HepG2 (cell line): ENCODE measurements around the gene TOMM6. TPM values are rescaled to one million over a fixed set of nuclear protein-coding genes. Genes with fewer than 3 reads are reported as not detected.
"Not testable (repeated sequence)": the region's sequence is repeated elsewhere in the genome, so short reads cannot be mapped to it uniquely, and the experiment has no call there.

Experiments used
- ATAC-seq: fragments of 200-7000 bp; cut with Tn5 transposase; 3 replicates; pipeline ENCODE4 v1.9.1; 2020; ENCODE audit warnings: mild to moderate bottlenecking, moderate library complexity
- BruUV-seq: library from RNA; stranded (reverse); fragments of 400-500 nt; replicated peaks from 2 replicates; lab custom pipeline; 2021; lab: Mats Ljungman, UMichigan
- CTCF ChIA-PET: fragments of 300-600 bp; formaldehyde crosslinking; extraction: SDS; loops from one replicate; lab custom pipeline; 2021; ENCODE audit warnings: low total read pairs, inconsistent platforms, low intra/inter-chr PET ratio; lab: Yijun Ruan, JAX
- POLR2A ChIA-PET: fragments of 350-600 bp; sonication (Branson Sonifier 250); formaldehyde crosslinking; loops from one replicate; lab custom pipeline; 2020; ENCODE audit warnings: antibody characterized with exemption, inconsistent platforms; lab: Yijun Ruan, JAX
- DNase-seq: peaks from one replicate; pipeline ENCODE4 v3.0.0-alpha.2; 2015; ENCODE audit warnings: low spot score
- FAIRE-seq: peaks from 3 replicates; lab custom pipeline; 2011; peaks lifted over from hg19 to GRCh38; lab: Jason Lieb, UNC
- H2AFZ ChIP-seq: one replicate; pipeline ENCODE4 v1.6.1; 2011; ENCODE audit warnings: low read length, inconsistent platforms
- H3K27ac ChIP-seq: fragments of 300-600 bp; 3 replicates; pipeline ENCODE4 v1.8.0; 2011; ENCODE audit warnings: mixed run types, mild to moderate bottlenecking, mixed read lengths, low read length, inconsistent platforms; ENCODE audit not compliant: insufficient read depth; ENCODE audit errors: extremely low read length
- H3K27me3 ChIP-seq, 2 experiments: fragments of 200-600 bp in 1 of 2; 2 replicates in 1 of 2; 3 replicates in 1 of 2; pipeline versions ENCODE4 v1.6.0 to v1.8.0; 2011; ENCODE audit warnings: low read length in 2 of 2, mild to moderate bottlenecking in 2 of 2, moderate library complexity in 2 of 2, inconsistent platforms in 1 of 2; ENCODE audit not compliant: insufficient read depth in 2 of 2, control insufficient read depth in 1 of 2
- H3K36me3 ChIP-seq, 2 experiments: fragments of 200-600 bp in 1 of 2; replicated peaks in 1 of 2; 2 replicates in 1 of 2; 3 replicates in 1 of 2; pipeline versions ENCODE4 v1.5.1 to v1.8.0; 2011; ENCODE audit warnings: low read length in 2 of 2, inconsistent platforms in 1 of 2; ENCODE audit not compliant: insufficient read depth in 2 of 2, control insufficient read depth in 1 of 2
- H3K4me1 ChIP-seq: 2 replicates; pipeline ENCODE4 v1.5.1; 2012; ENCODE audit warnings: low read length, inconsistent platforms; ENCODE audit not compliant: insufficient read depth
- H3K4me2 ChIP-seq: 2 replicates; pipeline ENCODE4 v1.6.0; 2011; ENCODE audit warnings: low read depth, low read length, inconsistent platforms
- H3K4me3 ChIP-seq, 3 experiments: fragments of 200-600 bp in 1 of 3; sonication (generic), shearing (Covaris generic) in 1 of 3; replicated peaks in 1 of 3; 2 replicates each; pipeline ENCODE4 v1.5.1; 2011 to 2016; ENCODE audit warnings: low read length in 3 of 3, inconsistent platforms in 2 of 3, low read depth in 2 of 3, mild to moderate bottlenecking in 2 of 3, control low read depth in 1 of 3, mixed read lengths in 1 of 3; ENCODE audit not compliant: insufficient read depth in 1 of 3
- H3K79me2 ChIP-seq: one replicate; pipeline ENCODE4 v1.6.1; 2011; ENCODE audit warnings: low read length, inconsistent platforms; ENCODE audit not compliant: insufficient read depth
- H3K9ac ChIP-seq: 2 replicates; pipeline ENCODE4 v1.6.0; 2011; ENCODE audit warnings: mild to moderate bottlenecking, low read depth, low read length, inconsistent platforms; ENCODE audit not compliant: insufficient read depth
- H3K9me3 ChIP-seq: 2 replicates; pipeline ENCODE4 v1.5.1; 2012; ENCODE audit warnings: mild to moderate bottlenecking, low read length
- H4K20me1 ChIP-seq: 2 replicates; pipeline ENCODE4 v1.6.0; 2011; ENCODE audit warnings: inconsistent platforms, mild to moderate bottlenecking, low read length, moderate library complexity; ENCODE audit not compliant: insufficient read depth
- ARNTL ChIP-seq: sonication (generic); formaldehyde crosslinking; IDR thresholded peaks from 2 replicates; pipeline ENCODE4 v1.4.0; 2020; ENCODE audit warnings: mild to moderate bottlenecking, missing genetic modification reagents
- CREM ChIP-seq, 2 experiments: sonication (generic) in 1 of 2; formaldehyde crosslinking in 1 of 2; IDR thresholded peaks; 2 replicates each; pipeline versions ENCODE4 v1.4.0 to v1.6.1; 2016 to 2020; ENCODE audit warnings: antibody characterized with exemption in 1 of 2, mild to moderate bottlenecking in 1 of 2, missing genetic modification reagents in 1 of 2
- ELF4 ChIP-seq: sonication (generic); formaldehyde crosslinking; IDR thresholded peaks from 2 replicates; pipeline ENCODE4 v1.5.0; 2020; ENCODE audit warnings: missing genetic modification reagents, mild to moderate bottlenecking, moderate library complexity, borderline replicate concordance
- GPN1 ChIP-seq: sonication (generic); formaldehyde crosslinking; IDR thresholded peaks from 2 replicates; pipeline ENCODE4 v1.5.1; 2020; ENCODE audit warnings: missing genetic modification reagents, borderline replicate concordance
- IKZF4 ChIP-seq: sonication (generic); formaldehyde crosslinking; IDR thresholded peaks from 2 replicates; pipeline ENCODE4 v1.5.1; 2020; ENCODE audit warnings: borderline replicate concordance, mild to moderate bottlenecking, low read depth, missing genetic modification reagents; ENCODE audit errors: not compliant biosample characterization
- KAT7 ChIP-seq: IDR thresholded peaks from 2 replicates; pipeline ENCODE4 v1.6.1; 2018; ENCODE audit warnings: borderline replicate concordance, missing compliant biosample characterization
- KLF12 ChIP-seq: sonication (generic); formaldehyde crosslinking; IDR thresholded peaks from 2 replicates; pipeline ENCODE4 v1.4.0; 2020; ENCODE audit warnings: missing genetic modification reagents, borderline replicate concordance
- NR2F6 ChIP-seq, 2 experiments: IDR thresholded peaks; 2 replicates each; pipeline ENCODE4 v1.6.1; 2016; ENCODE audit warnings: antibody characterized with exemption in 1 of 2, mild to moderate bottlenecking in 1 of 2
- PHF20 ChIP-seq: sonication (generic); formaldehyde crosslinking; IDR thresholded peaks from 2 replicates; pipeline ENCODE4 v1.5.0; 2020; ENCODE audit warnings: mild to moderate bottlenecking, missing genetic modification reagents
- REXO4 ChIP-seq: sonication (generic); formaldehyde crosslinking; IDR thresholded peaks from 2 replicates; pipeline ENCODE4 v1.8.0; 2022; ENCODE audit warnings: missing genetic modification reagents, mild to moderate bottlenecking, borderline replicate concordance
- WGBS: methylation state at CpG from one replicate; pipeline ENCODE4 v1.1.6; 2017; ENCODE audit warnings: low lambda C conversion rate; 5-methylcytosine and 5-hydroxymethylcytosine counted together
- in situ Hi-C: cut with HindIII; loops from 2 replicates; pipeline ENCODE4 v1.10.0; 2017; ENCODE audit warnings: low pct_unique_long_range_greater_than_20kb; ENCODE audit not compliant: extremely low pct_ligation_motif_present
- intact Hi-C: fragments of 100-400 bp; cut with micrococcal nuclease; formaldehyde crosslinking; loops from one replicate; pipeline ENCODE4 v1.10.0; 2022; ENCODE audit not compliant: unreplicated experiment
- polyA plus RNA-seq, 8 experiments: library from polyadenylated mRNA; depleted of rRNA in 3 of 8; stranded (reverse) in 7 of 8; unstranded in 1 of 8; fragments of >200 nt; fragmentation: Illumina TruSeq in 4 of 8; extraction: Trizol in 4 of 8; gene quantifications; 2 replicates each; pipeline versions ENCODE4 v1.2.1 to v1.2.3, GENCODE V29; 2011 to 2016; ENCODE audit warnings: low read depth in 4 of 8, missing spikeins in 1 of 8, mixed read lengths in 1 of 8; ENCODE audit not compliant: insufficient read depth in 1 of 8
- total RNA-seq, 5 experiments: library from RNA; depleted of rRNA; stranded (reverse); fragments of >200 nt; fragmentation: Illumina TruSeq; extraction: Trizol; gene quantifications; 2 replicates each; pipeline ENCODE4 v1.2.3, GENCODE V29; 2016; ENCODE audit warnings: low read depth in 1 of 5
- TF ChIP-seq, protein P1 (sequence below): sonication (generic); formaldehyde crosslinking; IDR thresholded peaks from 2 replicates; pipeline ENCODE4 v1.8.1; 2023; ENCODE audit warnings: mild to moderate bottlenecking, missing genetic modification reagents
- TF ChIP-seq, protein P2 (sequence below): sonication (generic); formaldehyde crosslinking; conservative IDR thresholded peaks from 2 replicates; pipeline ENCODE4 v1.8.0; 2022; ENCODE audit warnings: mild to moderate bottlenecking, moderate library complexity, missing genetic modification reagents

Gene TOMM6
- total and polyA plus RNA-seq, 2 of the 13 experiments (the other 11 are each of a cell fraction or from before 2014, with no cell fraction given): 320 to 321 TPM

DNA sequence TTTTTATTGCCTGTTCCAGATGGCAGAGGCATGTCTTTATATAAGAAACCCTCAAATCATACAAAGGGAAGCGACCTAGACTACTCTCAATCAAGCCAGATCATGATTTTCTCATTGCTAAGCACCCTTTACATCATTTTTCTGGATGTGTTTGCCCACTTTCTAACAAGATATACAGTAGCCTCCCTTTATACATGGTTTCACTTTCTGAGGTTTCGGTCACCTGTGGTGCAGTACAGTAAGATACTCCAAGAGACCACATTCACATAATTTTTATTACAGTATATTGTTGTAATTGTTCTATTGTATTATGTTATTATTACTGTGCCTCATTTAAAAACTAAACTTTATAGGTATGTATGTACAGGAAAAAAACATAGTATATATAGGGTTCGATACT is 23.6 kb downstream of the TOMM6 start (continued):
- TF ChIP-seq, protein P1, sequence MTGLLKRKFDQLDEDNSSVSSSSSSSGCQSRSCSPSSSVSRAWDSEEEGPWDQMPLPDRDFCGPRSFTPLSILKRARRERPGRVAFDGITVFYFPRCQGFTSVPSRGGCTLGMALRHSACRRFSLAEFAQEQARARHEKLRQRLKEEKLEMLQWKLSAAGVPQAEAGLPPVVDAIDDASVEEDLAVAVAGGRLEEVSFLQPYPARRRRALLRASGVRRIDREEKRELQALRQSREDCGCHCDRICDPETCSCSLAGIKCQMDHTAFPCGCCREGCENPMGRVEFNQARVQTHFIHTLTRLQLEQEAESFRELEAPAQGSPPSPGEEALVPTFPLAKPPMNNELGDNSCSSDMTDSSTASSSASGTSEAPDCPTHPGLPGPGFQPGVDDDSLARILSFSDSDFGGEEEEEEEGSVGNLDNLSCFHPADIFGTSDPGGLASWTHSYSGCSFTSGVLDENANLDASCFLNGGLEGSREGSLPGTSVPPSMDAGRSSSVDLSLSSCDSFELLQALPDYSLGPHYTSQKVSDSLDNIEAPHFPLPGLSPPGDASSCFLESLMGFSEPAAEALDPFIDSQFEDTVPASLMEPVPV: no peak

GRCh38 chr6:41811946-41812345 is 24.5 kb downstream of the TOMM6 start:
- in situ Hi-C loops, H3K9me3 ChIP-seq, intact Hi-C loops, FAIRE-seq, ATAC-seq, BruUV-seq, POLR2A ChIA-PET, H3K4me1 ChIP-seq, DNase-seq, H3K4me2 ChIP-seq, CTCF ChIA-PET, H3K4me3 ChIP-seq, H3K36me3 ChIP-seq, H3K79me2 ChIP-seq, H2AFZ ChIP-seq, H3K27ac ChIP-seq, H3K27me3 ChIP-seq, H3K9ac ChIP-seq, H4K20me1 ChIP-seq: not testable (repeated sequence)
- WGBS: 90% methylated on average over 13 of the region's 13 CpGs

- TF ChIP-seq PHF20 (CRISPR knock-in tag) (no peak), REXO4 (no peak), NR2F6 (IDR thresholded peaks at IDR 0.05) (no peak), NR2F6 (CRISPR knock-in tag; IDR thresholded peaks at IDR 0.05) (no peak), CREM (IDR thresholded peaks at IDR 0.05) (no peak), CREM (CRISPR knock-in tag; IDR thresholded peaks at IDR 0.05) (no peak), ARNTL (no peak), IKZF4 (CRISPR knock-in tag) (no peak), ELF4 (no peak), KLF12 (no peak), GPN1 (CRISPR knock-in tag) (no peak), KAT7 (CRISPR knock-in tag) (no peak)
- TF ChIP-seq, protein P2, sequence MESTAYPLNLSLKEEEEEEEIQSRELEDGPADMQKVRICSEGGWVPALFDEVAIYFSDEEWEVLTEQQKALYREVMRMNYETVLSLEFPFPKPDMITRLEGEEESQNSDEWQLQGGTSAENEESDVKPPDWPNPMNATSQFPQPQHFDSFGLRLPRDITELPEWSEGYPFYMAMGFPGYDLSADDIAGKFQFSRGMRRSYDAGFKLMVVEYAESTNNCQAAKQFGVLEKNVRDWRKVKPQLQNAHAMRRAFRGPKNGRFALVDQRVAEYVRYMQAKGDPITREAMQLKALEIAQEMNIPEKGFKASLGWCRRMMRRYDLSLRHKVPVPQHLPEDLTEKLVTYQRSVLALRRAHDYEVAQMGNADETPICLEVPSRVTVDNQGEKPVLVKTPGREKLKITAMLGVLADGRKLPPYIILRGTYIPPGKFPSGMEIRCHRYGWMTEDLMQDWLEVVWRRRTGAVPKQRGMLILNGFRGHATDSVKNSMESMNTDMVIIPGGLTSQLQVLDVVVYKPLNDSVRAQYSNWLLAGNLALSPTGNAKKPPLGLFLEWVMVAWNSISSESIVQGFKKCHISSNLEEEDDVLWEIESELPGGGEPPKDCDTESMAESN (CRISPR knock-in tag): no peak
- in situ Hi-C loops (no loop called here), intact Hi-C loops (no loop called here)
- WGBS: 95% methylated on average over 2 of the region's 2 CpGs
- Histone ChIP-seq H3K79me2 (no peaks in the 10 kb centered on the region), H3K9me3 (no peaks in the 10 kb centered on the region), H3K9ac (no peak overlapping the region), H2AFZ (no peak overlapping the region), H3K36me3 (no peaks in the 10 kb centered on the region), H4K20me1 (no peaks in the 10 kb centered on the region), H3K27me3 (no peaks in the 10 kb centered on the region), H3K4me3 (no peak overlapping the region), H3K4me2 (no peak overlapping the region), H3K27ac (no peak overlapping the region), H3K4me1 (no peaks in the 10 kb centered on the region)
- DNase-seq: no peak
- FAIRE-seq: no peak
- POLR2A ChIA-PET: no interaction called here
- BruUV-seq: no TSS peak
- ATAC-seq: no peak
- CTCF ChIA-PET: no interaction called here
Observed at GRCh38 chr6:41813469-41813868, 26.0 kb downstream of the TOMM6 start.
